ENCODE results near the gene RAB5B.

- no peak for TF ChIP-seq CTCF (optimal IDR thresholded peaks at IDR 0.05 in 1 of 3, IDR thresholded peaks at IDR 0.05 in 1 of 3, conservative IDR thresholded peaks at IDR 0.05 in 1 of 3; ENCODE audit: extremely low read depth in 1 of 3, insufficient read depth in 2 of 3, low read length in 3 of 3)
- no peak for TF ChIP-seq EZH2 (IDR thresholded peaks at IDR 0.05; ENCODE audit: low read length)
Measured at GRCh38 chr12:55965941-55966407, 7.9 kb upstream of the RAB5B start, which contains the start of gene PMEL.

Measured in keratinocyte (primary cell).